H9 (cell line): ENCODE data around the gene IL13RA2. TPM values are rescaled to one million over a fixed set of nuclear protein-coding genes. Genes with fewer than 3 reads are reported as not detected.

Experiments used
- DNase-seq: peaks from one replicate; pipeline ENCODE4 v3.0.0-alpha.2; 2017
- H2AFZ ChIP-seq: one replicate; pipeline ENCODE4 v1.6.1; 2013; ENCODE audit warnings: mild to moderate bottlenecking, low read length, control low read depth, moderate library complexity
- H2AK5ac ChIP-seq: 2 replicates; pipeline ENCODE4 v1.6.1; 2013; ENCODE audit warnings: low read length, control low read depth, mixed read lengths; ENCODE audit not compliant: insufficient read length
- H2BK120ac ChIP-seq: one replicate; pipeline ENCODE4 v1.6.1; 2013; ENCODE audit warnings: low read depth, mild to moderate bottlenecking, low read length, control low read depth, inconsistent platforms; ENCODE audit not compliant: poor library complexity, severe bottlenecking
- H2BK12ac ChIP-seq: 2 replicates; pipeline ENCODE4 v1.6.1; 2013; ENCODE audit warnings: low read length, control low read depth, mixed read lengths, low read depth; ENCODE audit not compliant: insufficient read length
- H2BK15ac ChIP-seq: 2 replicates; pipeline ENCODE4 v1.6.1; 2013; ENCODE audit warnings: low read depth, low read length, control low read depth
- H2BK20ac ChIP-seq: one replicate; pipeline ENCODE4 v1.6.1; 2013; ENCODE audit warnings: low read depth, mild to moderate bottlenecking, low read length, control low read depth, inconsistent platforms; ENCODE audit not compliant: poor library complexity, severe bottlenecking
- H2BK5ac ChIP-seq: 2 replicates; pipeline ENCODE4 v1.6.1; 2013; ENCODE audit warnings: low read length, control low read depth, mixed read lengths; ENCODE audit not compliant: insufficient read length
- H3K14ac ChIP-seq: 2 replicates; pipeline ENCODE4 v1.6.1; 2013; ENCODE audit warnings: low read length, control low read depth; ENCODE audit not compliant: insufficient read depth
- H3K18ac ChIP-seq: 2 replicates; pipeline ENCODE4 v1.6.1; 2013; ENCODE audit warnings: low read depth, mild to moderate bottlenecking, mixed read lengths, low read length, control low read depth; ENCODE audit not compliant: insufficient read length
- H3K23ac ChIP-seq: 2 replicates; pipeline ENCODE4 v1.6.1; 2013; ENCODE audit warnings: low read length, control low read depth, mixed read lengths, low read depth; ENCODE audit not compliant: insufficient read length
- H3K23me2 ChIP-seq: 2 replicates; pipeline ENCODE4 v1.6.1; 2013; ENCODE audit warnings: low read depth, mild to moderate bottlenecking, mixed read lengths, low read length, control low read depth; ENCODE audit not compliant: insufficient read length, poor library complexity, severe bottlenecking
- H3K27ac ChIP-seq: 2 replicates; pipeline ENCODE4 v1.5.1; 2013; ENCODE audit warnings: low read length, control low read depth, mixed read lengths, low read depth; ENCODE audit not compliant: insufficient read length
- H3K27me3 ChIP-seq: 2 replicates; pipeline ENCODE4 v1.6.1; 2013; ENCODE audit warnings: low read length, control low read depth, inconsistent platforms; ENCODE audit not compliant: insufficient read depth
- H3K4ac ChIP-seq: 2 replicates; pipeline ENCODE4 v1.6.1; 2013; ENCODE audit warnings: low read depth, mild to moderate bottlenecking, control low read depth, inconsistent platforms, low read length, moderate library complexity
- H3K4me1 ChIP-seq: 2 replicates; pipeline ENCODE4 v1.6.1; 2013; ENCODE audit warnings: low read length, control low read depth, inconsistent platforms; ENCODE audit not compliant: insufficient read depth
- H3K4me2 ChIP-seq: 2 replicates; pipeline ENCODE4 v1.6.1; 2013; ENCODE audit warnings: low read length, control low read depth, mixed read lengths; ENCODE audit not compliant: insufficient read length, insufficient read depth
- H3K56ac ChIP-seq: 2 replicates; pipeline ENCODE4 v1.6.1; 2013; ENCODE audit warnings: low read depth, mild to moderate bottlenecking, mixed read lengths, low read length, control low read depth; ENCODE audit not compliant: insufficient read length
- H3K79me1 ChIP-seq: 2 replicates; pipeline ENCODE4 v1.6.1; 2013; ENCODE audit warnings: low read depth, mild to moderate bottlenecking, moderate library complexity, low read length, control low read depth, inconsistent platforms; ENCODE audit not compliant: insufficient read depth, poor library complexity, severe bottlenecking
- H3K79me2 ChIP-seq: 2 replicates; pipeline ENCODE4 v1.6.1; 2013; ENCODE audit warnings: low read length, control low read depth, inconsistent platforms; ENCODE audit not compliant: insufficient read depth
- H3K9ac ChIP-seq: 2 replicates; pipeline ENCODE4 v1.6.1; 2013; ENCODE audit warnings: low read length, control low read depth, mixed read lengths; ENCODE audit not compliant: insufficient read length; ENCODE audit errors: extremely low read depth
- H3K9me3 ChIP-seq: one replicate; pipeline ENCODE4 v1.6.1; 2013; ENCODE audit warnings: low read depth, low read length, inconsistent platforms; ENCODE audit not compliant: control insufficient read depth
- H3T11ph ChIP-seq: one replicate; pipeline ENCODE4 v1.6.1; 2013; ENCODE audit warnings: mild to moderate bottlenecking, low read length, control low read depth, inconsistent platforms
- H4K20me1 ChIP-seq: one replicate; pipeline ENCODE4 v1.6.1; 2013; ENCODE audit not compliant: control insufficient read depth, insufficient read length, insufficient read depth
- H4K5ac ChIP-seq: 2 replicates; pipeline ENCODE4 v1.6.1; 2013; ENCODE audit warnings: low read depth, mild to moderate bottlenecking, mixed read lengths, low read length, control low read depth; ENCODE audit not compliant: insufficient read length
- H4K8ac ChIP-seq: replicated peaks from 2 replicates; pipeline ENCODE4 v1.6.1; 2013; ENCODE audit warnings: low read length, control low read depth, mixed read lengths, low read depth; ENCODE audit not compliant: insufficient read length
- H4K91ac ChIP-seq: 2 replicates; pipeline ENCODE4 v1.6.1; 2013; ENCODE audit warnings: low read depth, mild to moderate bottlenecking, moderate library complexity, mixed read lengths, low read length, control low read depth; ENCODE audit not compliant: insufficient read length
- H3K27ac Mint-ChIP-seq, 3 experiments: 2 replicates in 2 of 3; 3 replicates in 1 of 3; pipeline ENCODE4 v1.8.0; 2020 to 2021; ENCODE audit warnings: mixed read lengths in 3 of 3, mild to moderate bottlenecking in 1 of 3, moderate library complexity in 1 of 3
- H3K27me3 Mint-ChIP-seq: 2 replicates; pipeline ENCODE4 v1.8.0; 2021; ENCODE audit warnings: low read depth, mild to moderate bottlenecking, moderate library complexity, mixed read lengths
- H3K36me3 Mint-ChIP-seq, 3 experiments: 2 replicates in 2 of 3; 3 replicates in 1 of 3; pipeline ENCODE4 v1.8.0; 2020 to 2021; ENCODE audit warnings: low read depth in 3 of 3, mixed read lengths in 3 of 3; ENCODE audit not compliant: insufficient read depth in 1 of 3
- H3K4me1 Mint-ChIP-seq, 2 experiments: 2 replicates each; pipeline ENCODE4 v1.8.0; 2020; ENCODE audit warnings: mixed read lengths in 2 of 2
- H3K4me3 Mint-ChIP-seq, 2 experiments: 2 replicates in 1 of 2; 3 replicates in 1 of 2; pipeline ENCODE4 v1.8.0; 2020 to 2021; ENCODE audit warnings: mild to moderate bottlenecking in 2 of 2, mixed read lengths in 2 of 2, moderate library complexity in 1 of 2
- H3K9me3 Mint-ChIP-seq, 2 experiments: 2 replicates in 1 of 2; 3 replicates in 1 of 2; pipeline ENCODE4 v1.8.0; 2020; ENCODE audit warnings: mild to moderate bottlenecking in 2 of 2, mixed read lengths in 2 of 2, moderate library complexity in 1 of 2
- CTCF ChIP-seq: fragments of 200-600 bp; sonication (generic); conservative IDR thresholded peaks from 3 replicates; pipeline ENCODE4 v1.8.0; 2021; ENCODE audit warnings: antibody characterized with exemption, mild to moderate bottlenecking
- total RNA-seq: library from RNA; stranded (reverse); gene quantifications from 2 replicates; pipeline ENCODE4 v1.2.1, GENCODE V29; 2021

Gene IL13RA2
- total RNA-seq, 1 experiment from 2014 or later = not detected

DNA sequence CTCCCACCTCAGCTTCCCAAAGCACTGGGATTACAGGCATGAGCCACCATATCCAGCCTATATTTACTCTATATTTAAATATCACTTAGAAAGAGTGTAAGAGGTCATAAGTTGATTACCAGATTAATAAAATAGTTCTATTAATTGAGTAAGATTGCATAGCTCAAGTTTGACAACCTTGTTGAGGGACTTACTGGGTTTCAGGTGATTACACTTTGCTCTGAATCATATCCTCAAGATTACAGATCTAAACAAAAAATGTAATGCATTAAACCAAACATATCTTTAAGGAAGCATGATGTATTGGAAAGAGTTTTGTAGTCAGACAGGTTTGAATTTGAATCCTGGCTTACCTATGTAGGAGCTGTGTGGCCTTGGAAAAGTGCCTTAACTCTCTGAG, 47.9 kb upstream of the IL13RA2 start:
- no peak overlapping the region for H3K18ac ChIP-seq
- H3K79me1 ChIP-seq = no peaks in the 10 kb centered on the region
- no peaks in the 10 kb centered on the region for H3K4me1 ChIP-seq
- H3K56ac ChIP-seq = no peak overlapping the region
- no peaks in the 10 kb centered on the region for H4K20me1 ChIP-seq
- no peaks in the 10 kb centered on the region for H3K23me2 ChIP-seq
- H3K4ac ChIP-seq = no peak overlapping the region
- no peak overlapping the region for H3K9ac ChIP-seq
- no peaks in the 10 kb centered on the region for H3K79me2 ChIP-seq
- no peak overlapping the region for H2AFZ ChIP-seq
- H2BK20ac ChIP-seq = no peak overlapping the region
- peaks cover 0 to 3% (median 2%) of the 10 kb centered on the region in 3 experiments; a peak in 2 of 7 replicates for H3K36me3 Mint-ChIP-seq
- no peaks in the 10 kb centered on the region for H3K27me3 ChIP-seq
- H3K27ac ChIP-seq = no peak overlapping the region
- DNase-seq = no peak
- TF ChIP-seq CTCF = no peak
- no peak overlapping the region for H2BK12ac ChIP-seq
- H3K23ac ChIP-seq = no peak overlapping the region
- peaks cover 3 to 22% of the 10 kb centered on the region in 2 experiments; a peak in 3 of 5 replicates for H3K9me3 Mint-ChIP-seq
- H3K9me3 ChIP-seq = no peaks in the 10 kb centered on the region
- H3K14ac ChIP-seq = no peak overlapping the region
- no peak overlapping the region for H4K8ac ChIP-seq
- H3K4me3 Mint-ChIP-seq = no peak overlapping the region
- H2AK5ac ChIP-seq = no peak overlapping the region
- peaks cover 12% of the 10 kb centered on the region for H3K27me3 Mint-ChIP-seq
- no peak overlapping the region for H3T11ph ChIP-seq
- no peak overlapping the region for H3K27ac Mint-ChIP-seq
- 0 out of 4 replicates have a peak, but pooled peaks cover 0 to 3% of the 10 kb centered on the region in 2 experiments for H3K4me1 Mint-ChIP-seq
- H2BK120ac ChIP-seq = no peak overlapping the region
- H2BK15ac ChIP-seq = no peak overlapping the region
- H4K91ac ChIP-seq = no peak overlapping the region
- no peak overlapping the region for H3K4me2 ChIP-seq
- no peak overlapping the region for H4K5ac ChIP-seq
- H2BK5ac ChIP-seq = no peak overlapping the region
